Stimulated activated CD8-positive, alpha-beta memory T cell treated with anti-CD3 and anti-CD28 coated beads, Interleukin-7, amount 100 ng/mL, for 1 hour (primary cell): Measurements from ENCODE around the gene SMAP1.

Experiments
- DNase-seq, 2 donors: peaks; one replicate each; pipeline ENCODE4 v3.0.0-alpha.2; 2020; ENCODE audit warnings: low read depth in 2 of 2

SMAP1 gene

GRCh38 chr6:70667711-70668498, at the start of gene SMAP1:
Gene SMAP1 (plus strand): TSS chr6:70667883. CDS start chr6:70668024, 141 bp downstream.
- DNase-seq, result peak; percentile 86 to 88

GRCh38 chr6:70620746-70621145, 46.9 kb upstream of the SMAP1 start:
- DNase-seq, result no peak

- no peak for DNase-seq
Measured at GRCh38 chr6:70622461-70622860, 45.2 kb upstream of the SMAP1 start.

GRCh38 chr6:70625436-70625835, 42.2 kb upstream of the SMAP1 start:
- DNase-seq, result no peak

GRCh38 chr6:70627500-70628254, 40.0 kb upstream of the SMAP1 start:
- DNase-seq, result no peak

GRCh38 chr6:70629929-70630328, 37.8 kb upstream of the SMAP1 start:
- no peak for DNase-seq

GRCh38 chr6:70633870-70634269, 33.8 kb upstream of the SMAP1 start:
- no peak for DNase-seq

GRCh38 chr6:70636596-70636995, 31.1 kb upstream of the SMAP1 start:
- DNase-seq, result no peak

- DNase-seq, result no peak
Measured at GRCh38 chr6:70638468-70638867, 29.2 kb upstream of the SMAP1 start.

- peak in 1 of 2 donors; percentile 10 for DNase-seq
Measured at GRCh38 chr6:70651326-70651905, 16.3 kb upstream of the SMAP1 start.

GRCh38 chr6:70652216-70652615, 15.5 kb upstream of the SMAP1 start:
- DNase-seq, result no peak

GRCh38 chr6:70657706-70658105, 10.0 kb upstream of the SMAP1 start:
- no peak for DNase-seq

GRCh38 chr6:70663881-70664466, 3.7 kb upstream of the SMAP1 start:
- no peak for DNase-seq

GRCh38 chr6:70666706-70667105, 977 bp upstream of the SMAP1 start:
- DNase-seq, result no peak

- no peak for DNase-seq
Measured at GRCh38 chr6:70667256-70667710, 400 bp upstream of the SMAP1 start.

- no peak for DNase-seq
Measured at GRCh38 chr6:70668499-70668812, 773 bp downstream of the SMAP1 start.

- DNase-seq, result no peak
Measured at GRCh38 chr6:70669133-70669532, 1.4 kb downstream of the SMAP1 start.

GRCh38 chr6:70672549-70672948, 4.9 kb downstream of the SMAP1 start:
- DNase-seq, result no peak

GRCh38 chr6:70673054-70673453, 5.4 kb downstream of the SMAP1 start:
- DNase-seq, result no peak

- no peak for DNase-seq
Measured at GRCh38 chr6:70673601-70674000, 5.9 kb downstream of the SMAP1 start.

GRCh38 chr6:70675822-70676221, 8.1 kb downstream of the SMAP1 start:
- DNase-seq, result no peak

- no peak for DNase-seq
Measured at GRCh38 chr6:70676821-70677220, 9.1 kb downstream of the SMAP1 start.
